Neural cell (in vitro differentiated cells): ENCODE data around the gene METTL1.
"Not testable (repeated sequence)": the region's sequence is repeated elsewhere in the genome, so short reads cannot be mapped to it uniquely, and the experiment has no call there.

ENCODE experiments used
- CTCF ChIP-seq: fragments of 450-650 bp; IDR thresholded peaks from 2 replicates; pipeline ENCODE4 v1.5.1; 2014; ENCODE audit warnings: antibody characterized with exemption, mild to moderate bottlenecking, moderate library complexity; ENCODE audit not compliant: poor library complexity, severe bottlenecking
- EZH2 ChIP-seq: fragments of 200-600, 300-800 bp; shearing (Covaris generic), sonication (generic); IDR thresholded peaks from 2 replicates; pipeline ENCODE4 v1.6.1; 2014; ENCODE audit warnings: antibody characterized with exemption, low read length, borderline replicate concordance, mild to moderate bottlenecking; ENCODE audit not compliant: insufficient read depth, poor library complexity, severe bottlenecking
- POLR2AphosphoS5 ChIP-seq: IDR thresholded peaks from 2 replicates; pipeline ENCODE4 v1.6.1; 2012
- RAD21 ChIP-seq: fragments of 450-650 bp; conservative IDR thresholded peaks from 2 replicates; pipeline ENCODE4 v1.6.1; 2014; ENCODE audit warnings: antibody characterized with exemption, mild to moderate bottlenecking, moderate library complexity
- REST ChIP-seq: IDR thresholded peaks from 2 replicates; pipeline ENCODE4 v1.6.1; 2012; ENCODE audit warnings: borderline replicate concordance

- not testable (repeated sequence) for TF ChIP-seq CTCF, REST, POLR2AphosphoS5, RAD21, EZH2
Observed at GRCh38 chr12:57774634-57775033, 2.7 kb upstream of the METTL1 start.
